ENCODE data around the gene DXO. TPM values are rescaled to one million over a fixed set of nuclear protein-coding genes. Genes with fewer than 3 reads are reported as not detected.

The DXO gene
- total and polyA plus RNA-seq, 2 of the 13 experiments (the other 11 are each of a cell fraction or from before 2014, with no cell fraction given): 18.6 to 26.2 TPM

DNA sequence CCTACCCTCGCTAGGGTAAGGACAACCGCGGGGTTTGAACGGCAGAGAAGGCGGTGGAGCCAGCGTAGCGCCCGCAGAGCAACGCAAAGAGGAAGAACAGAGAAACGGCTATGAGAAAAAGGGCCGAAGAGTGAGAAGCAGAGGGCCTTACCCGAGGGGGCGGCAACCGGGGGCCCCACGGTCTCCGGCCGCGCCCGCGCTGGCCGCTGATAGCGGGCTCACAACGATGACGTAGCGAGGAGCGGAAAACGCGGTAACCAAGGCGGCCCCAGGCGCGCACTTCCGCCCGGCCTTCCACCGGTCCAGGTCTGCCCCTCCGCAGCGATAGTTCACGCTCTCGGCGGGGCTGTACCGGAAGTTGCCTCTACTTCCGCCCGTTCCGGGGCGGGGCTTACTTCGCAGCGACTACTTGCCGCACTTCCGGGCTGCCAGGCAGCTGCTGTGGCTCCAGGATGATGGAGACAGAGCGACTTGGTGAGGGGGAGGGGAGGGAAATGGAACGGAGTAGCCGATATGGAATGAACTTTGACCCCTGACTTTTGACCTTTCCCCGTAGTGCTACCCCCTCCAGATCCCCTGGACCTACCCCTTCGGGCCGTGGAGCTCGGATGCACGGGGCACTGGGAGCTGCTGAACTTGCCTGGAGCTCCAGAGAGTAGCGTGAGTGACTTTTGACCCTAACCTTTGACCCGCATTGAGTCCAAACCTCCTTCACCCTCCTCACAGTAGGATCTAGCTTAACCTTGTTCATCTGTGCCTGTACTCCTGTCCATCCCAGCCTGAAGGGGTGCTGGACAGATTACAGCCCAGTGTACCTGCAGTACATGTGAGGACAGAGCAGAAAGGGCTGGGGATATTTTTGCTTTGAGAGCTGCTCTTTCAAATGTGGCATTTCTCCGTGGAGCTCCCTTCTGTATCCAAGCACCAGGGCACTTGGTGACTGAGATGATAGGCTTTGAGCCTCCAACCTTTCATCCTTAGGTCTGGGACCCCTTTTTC is 12.9 kb downstream of the DXO start, which contains the start of the genes NELFE and SKIC2 (continued):
- TF ChIP-seq, protein P1, sequence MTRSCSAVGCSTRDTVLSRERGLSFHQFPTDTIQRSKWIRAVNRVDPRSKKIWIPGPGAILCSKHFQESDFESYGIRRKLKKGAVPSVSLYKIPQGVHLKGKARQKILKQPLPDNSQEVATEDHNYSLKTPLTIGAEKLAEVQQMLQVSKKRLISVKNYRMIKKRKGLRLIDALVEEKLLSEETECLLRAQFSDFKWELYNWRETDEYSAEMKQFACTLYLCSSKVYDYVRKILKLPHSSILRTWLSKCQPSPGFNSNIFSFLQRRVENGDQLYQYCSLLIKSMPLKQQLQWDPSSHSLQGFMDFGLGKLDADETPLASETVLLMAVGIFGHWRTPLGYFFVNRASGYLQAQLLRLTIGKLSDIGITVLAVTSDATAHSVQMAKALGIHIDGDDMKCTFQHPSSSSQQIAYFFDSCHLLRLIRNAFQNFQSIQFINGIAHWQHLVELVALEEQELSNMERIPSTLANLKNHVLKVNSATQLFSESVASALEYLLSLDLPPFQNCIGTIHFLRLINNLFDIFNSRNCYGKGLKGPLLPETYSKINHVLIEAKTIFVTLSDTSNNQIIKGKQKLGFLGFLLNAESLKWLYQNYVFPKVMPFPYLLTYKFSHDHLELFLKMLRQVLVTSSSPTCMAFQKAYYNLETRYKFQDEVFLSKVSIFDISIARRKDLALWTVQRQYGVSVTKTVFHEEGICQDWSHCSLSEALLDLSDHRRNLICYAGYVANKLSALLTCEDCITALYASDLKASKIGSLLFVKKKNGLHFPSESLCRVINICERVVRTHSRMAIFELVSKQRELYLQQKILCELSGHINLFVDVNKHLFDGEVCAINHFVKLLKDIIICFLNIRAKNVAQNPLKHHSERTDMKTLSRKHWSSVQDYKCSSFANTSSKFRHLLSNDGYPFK (CRISPR knock-in tag; IDR thresholded peaks at IDR 0.05; ENCODE audit: borderline replicate concordance): peak; percentile 96
- TF ChIP-seq, protein P2, sequence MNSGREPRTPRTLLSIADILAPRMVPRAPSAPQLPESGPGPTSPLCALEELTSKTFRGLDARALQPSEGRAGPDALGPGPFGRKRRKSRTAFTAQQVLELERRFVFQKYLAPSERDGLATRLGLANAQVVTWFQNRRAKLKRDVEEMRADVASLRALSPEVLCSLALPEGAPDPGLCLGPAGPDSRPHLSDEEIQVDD (CRISPR knock-in tag; IDR thresholded peaks at IDR 0.05; ENCODE audit: borderline replicate concordance): no peak
- TF ChIP-seq ZNF614 (CRISPR knock-in tag; IDR thresholded peaks at IDR 0.05; ENCODE audit: borderline replicate concordance) (no peak; the same call in 1 of the 2 replicates), ZNF720 (CRISPR knock-in tag; IDR thresholded peaks at IDR 0.05) (no peak), HMG20B (CRISPR knock-in tag; conservative IDR thresholded peaks at IDR 0.05) (peak; percentile 18; the same call in 1 of the 2 replicates), ZNF136 (CRISPR knock-in tag; IDR thresholded peaks at IDR 0.05; ENCODE audit: low read depth) (0 out of 2 replicates have a peak, but pooled peaks have one; percentile 66), ZBTB3 (CRISPR knock-in tag; IDR thresholded peaks at IDR 0.05; ENCODE audit: borderline replicate concordance, low read depth) (peak; percentile 54; the same call in 1 of the 2 replicates), SYNCRIP (IDR thresholded peaks at IDR 0.05; ENCODE audit: insufficient read depth, low read depth, low read length) (no peak), CENPX (CRISPR knock-in tag; IDR thresholded peaks at IDR 0.05) (no peak), FOSL2 (CRISPR knock-in tag; IDR thresholded peaks at IDR 0.05) (peak; percentile 67), TAF15 (IDR thresholded peaks at IDR 0.05; ENCODE audit: low read depth, low read length, poor library complexity, severe bottlenecking) (peak; percentile 34), RFX3 (CRISPR knock-in tag; IDR thresholded peaks at IDR 0.05) (peak; percentile 79), SOX5 (CRISPR knock-in tag; IDR thresholded peaks at IDR 0.05; ENCODE audit: borderline replicate concordance) (peak; percentile 49; the same call in 1 of the 2 replicates), ZNF678 (CRISPR knock-in tag; IDR thresholded peaks at IDR 0.05) (0 out of 2 replicates have a peak, but pooled peaks have one; percentile 68), ZFP1 (CRISPR knock-in tag; IDR thresholded peaks at IDR 0.05) (peak; percentile 65; the same call in 1 of the 2 replicates), MAZ (IDR thresholded peaks at IDR 0.05; ENCODE audit: borderline replicate concordance, low read depth, low read length) (peak; percentile 20), MAZ (CRISPR knock-in tag; IDR thresholded peaks at IDR 0.05; ENCODE audit: low read depth) (peak; percentile 97), MEF2D (CRISPR knock-in tag; IDR thresholded peaks at IDR 0.05) (peak; percentile 79; the same call in 1 of the 2 replicates), HDAC6 (IDR thresholded peaks at IDR 0.05; ENCODE audit: low read depth, low read length) (no peak), TEAD3 (CRISPR knock-in tag; optimal IDR thresholded peaks at IDR 0.05; ENCODE audit: borderline replicate concordance) (peak; percentile 36), ZNF282 (IDR thresholded peaks at IDR 0.05; ENCODE audit: partially characterized antibody) (no peak), YEATS2 (CRISPR knock-in tag; IDR thresholded peaks at IDR 0.05; ENCODE audit: borderline replicate concordance) (peak; percentile 99), ZNF3 (CRISPR knock-in tag; IDR thresholded peaks at IDR 0.05) (no peak)

Data from HepG2 (cell line).